Esophagus muscularis mucosa (tissue), 3 donors: Measurements from ENCODE around the gene CFAP54.

ENCODE experiments used
- EP300 ChIP-seq: sonication (generic); formaldehyde crosslinking; IDR thresholded peaks from one replicate; pipeline ENCODE4 v1.6.1; 2017; ENCODE audit warnings: antibody characterized with exemption
- TF ChIP-seq, protein P1 (sequence below), 3 experiments: fragments of 200-600 bp in 2 of 3; fragments of 450-650 bp in 1 of 3; sonication (generic) in 2 of 3; IDR thresholded peaks; one replicate each; pipeline ENCODE4 v1.5.1; 2017 to 2019; ENCODE audit warnings: antibody characterized with exemption in 3 of 3, mild to moderate bottlenecking in 2 of 3, moderate library complexity in 1 of 3

DNA sequence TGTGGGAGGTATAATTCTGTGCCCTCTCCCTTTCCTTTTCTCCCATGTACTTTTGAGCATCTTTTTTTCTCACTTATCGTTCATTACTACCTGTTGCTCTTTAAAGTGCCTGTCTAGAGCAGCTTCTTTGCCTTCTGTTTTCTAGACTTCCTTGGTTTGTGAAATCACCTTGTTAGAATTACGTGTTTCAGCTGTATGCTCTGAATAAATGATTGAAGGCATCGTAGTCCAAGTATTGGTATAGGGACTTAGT is 419.0 kb downstream of the CFAP54 start:
- TF ChIP-seq, protein P1, sequence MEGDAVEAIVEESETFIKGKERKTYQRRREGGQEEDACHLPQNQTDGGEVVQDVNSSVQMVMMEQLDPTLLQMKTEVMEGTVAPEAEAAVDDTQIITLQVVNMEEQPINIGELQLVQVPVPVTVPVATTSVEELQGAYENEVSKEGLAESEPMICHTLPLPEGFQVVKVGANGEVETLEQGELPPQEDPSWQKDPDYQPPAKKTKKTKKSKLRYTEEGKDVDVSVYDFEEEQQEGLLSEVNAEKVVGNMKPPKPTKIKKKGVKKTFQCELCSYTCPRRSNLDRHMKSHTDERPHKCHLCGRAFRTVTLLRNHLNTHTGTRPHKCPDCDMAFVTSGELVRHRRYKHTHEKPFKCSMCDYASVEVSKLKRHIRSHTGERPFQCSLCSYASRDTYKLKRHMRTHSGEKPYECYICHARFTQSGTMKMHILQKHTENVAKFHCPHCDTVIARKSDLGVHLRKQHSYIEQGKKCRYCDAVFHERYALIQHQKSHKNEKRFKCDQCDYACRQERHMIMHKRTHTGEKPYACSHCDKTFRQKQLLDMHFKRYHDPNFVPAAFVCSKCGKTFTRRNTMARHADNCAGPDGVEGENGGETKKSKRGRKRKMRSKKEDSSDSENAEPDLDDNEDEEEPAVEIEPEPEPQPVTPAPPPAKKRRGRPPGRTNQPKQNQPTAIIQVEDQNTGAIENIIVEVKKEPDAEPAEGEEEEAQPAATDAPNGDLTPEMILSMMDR (IDR thresholded peaks at IDR 0.05), result no peak
- TF ChIP-seq EP300, result no peak
